Muscle of back (tissue), 11 donors: ENCODE results near the gene HLA-B. TPM values are rescaled to one million over a fixed set of nuclear protein-coding genes. Genes with fewer than 3 reads are reported as not detected.

ENCODE experiments used
- DNase-seq, 3 donors: peaks; one replicate each; pipeline versions ENCODE4 v3.0.0 to v3.0.0-alpha.2; 2013
- polyA plus RNA-seq, 10 donors: library from polyadenylated mRNA; unstranded; fragments of 120-200 nt; gene quantifications; one replicate each; pipeline ENCODE4 v1.2.1, GENCODE V29; 2013; ENCODE audit not compliant: insufficient read length in 10 of 10

HLA-B gene
- polyA plus RNA-seq, 10 donors, result 114 to 299 (median 141) TPM

GRCh38 chr6:31354158-31354863 is 2.7 kb downstream of the HLA-B start:
- DNase-seq, result no peak

DNA sequence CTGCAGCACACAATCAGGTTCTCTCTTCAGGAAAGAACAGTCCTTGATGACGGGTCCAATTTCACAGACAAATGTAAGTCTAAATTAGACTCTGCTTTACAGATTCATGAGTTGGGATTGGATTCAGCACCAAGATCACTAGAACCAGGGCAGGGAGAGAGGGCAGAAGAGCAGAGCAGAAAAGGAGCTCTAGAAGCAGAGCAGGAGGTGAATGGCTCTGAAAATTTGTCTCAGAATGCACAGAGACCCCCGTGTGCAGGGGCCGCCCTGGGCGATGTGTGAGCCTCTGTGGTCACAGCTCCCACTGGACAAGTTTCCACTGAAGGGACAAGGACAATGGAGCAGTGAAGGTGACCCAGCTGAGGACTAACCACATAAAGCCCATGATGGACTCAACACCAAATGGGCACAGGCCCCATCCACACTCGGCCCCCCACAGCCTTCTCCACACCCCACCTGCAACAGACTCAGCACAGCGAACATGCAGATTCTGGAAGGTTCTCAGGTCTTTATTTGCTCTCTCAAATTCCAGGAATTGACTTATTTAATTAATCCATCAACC is 3.5 kb downstream of the HLA-B start:
- no peak for DNase-seq

DNA sequence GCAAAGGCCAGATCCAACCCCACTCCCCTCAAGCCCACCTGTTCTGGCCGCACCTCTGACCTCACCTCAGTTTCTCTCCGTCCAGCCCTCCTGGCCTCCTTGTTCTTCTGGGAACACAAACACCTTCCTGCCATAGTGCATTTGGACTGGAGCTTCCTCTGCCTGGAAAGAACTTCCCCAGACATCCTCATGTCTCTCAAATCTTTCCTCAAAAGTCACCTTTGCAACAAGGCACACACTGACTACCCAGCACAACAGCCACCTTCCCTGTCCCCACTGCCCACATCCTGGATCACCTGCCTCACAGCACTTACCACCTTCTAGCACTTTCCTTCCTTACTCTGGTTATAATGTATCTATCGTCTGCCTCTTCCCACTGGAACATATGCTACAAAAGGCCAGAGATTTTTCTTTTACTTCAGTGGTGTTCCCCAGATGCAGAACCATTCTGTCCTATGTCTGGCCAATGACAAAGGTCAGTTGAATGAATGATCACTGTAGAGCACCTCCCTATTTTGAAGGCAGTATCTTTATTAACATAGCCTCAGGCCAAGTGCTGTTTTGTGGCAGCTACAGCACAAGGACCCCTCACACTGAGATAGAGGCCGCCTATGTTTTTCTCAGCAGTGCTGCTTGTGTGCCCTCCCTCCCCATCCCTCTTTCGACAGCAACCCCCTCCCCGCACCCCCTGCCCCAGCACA is 4.1 kb downstream of the HLA-B start:
- DNase-seq, result no peak

GRCh38 chr6:31352310-31352682 is 4.7 kb downstream of the HLA-B start:
- DNase-seq, result no peak

- DNase-seq, result no peak
Observed at GRCh38 chr6:31351401-31352309, 5.3 kb downstream of the HLA-B start.

DNA sequence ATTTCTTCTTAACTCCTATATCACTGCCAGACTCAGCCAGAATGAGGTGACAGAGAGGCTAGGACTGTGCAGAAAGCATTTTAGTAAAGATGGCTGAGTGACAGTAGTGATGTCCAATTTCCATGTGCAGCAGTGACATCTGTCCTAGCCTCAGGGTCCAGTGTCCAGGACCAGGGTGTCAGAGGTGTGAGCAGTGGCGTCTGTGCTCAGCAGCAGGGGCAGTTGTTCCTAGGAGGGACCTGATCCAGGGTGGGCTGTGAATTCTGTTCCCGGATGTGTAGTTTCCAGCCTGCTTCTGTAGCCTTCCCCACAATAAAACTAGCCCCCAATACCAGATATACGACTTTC is 6.0 kb downstream of the HLA-B start:
- no peak for DNase-seq

GRCh38 chr6:31350196-31351032 is 6.6 kb downstream of the HLA-B start:
- no peak for DNase-seq

- DNase-seq, result no peak
Observed at GRCh38 chr6:31349301-31349700, 7.7 kb downstream of the HLA-B start.

DNA sequence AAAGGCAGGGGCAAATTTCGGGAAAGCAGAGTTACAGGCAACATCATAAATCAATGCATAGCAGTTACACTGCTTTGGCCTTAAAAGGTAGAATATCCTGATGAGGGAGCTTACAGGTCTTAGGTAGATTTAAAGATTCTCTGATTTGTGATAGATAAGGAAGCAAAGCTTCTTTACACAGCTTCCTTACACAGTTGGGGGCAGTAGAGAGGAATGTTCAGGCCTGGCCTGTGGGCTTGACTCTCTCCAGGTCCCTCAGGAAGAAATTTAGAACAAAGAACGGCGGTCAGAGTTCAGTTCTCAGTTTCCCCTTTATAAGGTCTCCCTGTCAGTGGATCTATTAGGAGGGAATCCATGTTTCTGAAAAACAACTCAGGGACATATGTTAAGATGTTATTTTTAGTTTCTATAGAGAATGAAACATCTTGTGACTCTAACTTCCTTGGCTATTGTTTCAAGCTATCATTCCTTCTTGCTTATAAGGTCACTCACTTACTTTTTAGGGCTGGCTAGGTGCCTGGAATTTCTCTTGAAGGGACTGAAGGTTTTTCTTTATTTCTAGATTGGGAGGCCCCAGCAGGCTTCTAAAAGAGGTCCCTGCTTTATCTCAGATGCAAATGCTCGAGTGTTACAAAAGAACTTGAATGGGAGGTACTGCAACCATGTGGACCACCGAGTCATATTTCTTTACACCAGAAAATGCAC is 11.8 kb downstream of the HLA-B start:
- DNase-seq, result no peak

DNA sequence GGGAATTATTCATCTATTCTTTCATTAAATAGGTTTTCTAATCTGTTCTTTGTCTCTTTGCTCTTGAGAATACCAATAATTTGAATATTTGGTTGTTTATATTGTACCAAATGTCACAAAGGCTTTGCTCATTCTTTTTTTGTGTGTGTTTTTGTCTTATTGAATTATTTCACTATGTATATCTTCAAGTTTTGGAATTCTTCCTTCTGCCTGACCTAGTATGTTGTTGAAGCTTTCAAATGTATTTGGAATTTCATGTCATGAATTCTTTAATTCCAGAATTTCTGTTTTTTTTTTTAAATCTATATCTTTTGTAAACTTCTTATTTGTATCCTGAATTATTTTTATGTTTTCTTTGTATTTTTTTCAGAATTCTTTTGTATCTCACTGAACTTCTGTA is 16.8 kb downstream of the HLA-B start:
- no peak for DNase-seq

- no peak for DNase-seq
Observed at GRCh38 chr6:31339210-31339609, 17.8 kb downstream of the HLA-B start.

DNA sequence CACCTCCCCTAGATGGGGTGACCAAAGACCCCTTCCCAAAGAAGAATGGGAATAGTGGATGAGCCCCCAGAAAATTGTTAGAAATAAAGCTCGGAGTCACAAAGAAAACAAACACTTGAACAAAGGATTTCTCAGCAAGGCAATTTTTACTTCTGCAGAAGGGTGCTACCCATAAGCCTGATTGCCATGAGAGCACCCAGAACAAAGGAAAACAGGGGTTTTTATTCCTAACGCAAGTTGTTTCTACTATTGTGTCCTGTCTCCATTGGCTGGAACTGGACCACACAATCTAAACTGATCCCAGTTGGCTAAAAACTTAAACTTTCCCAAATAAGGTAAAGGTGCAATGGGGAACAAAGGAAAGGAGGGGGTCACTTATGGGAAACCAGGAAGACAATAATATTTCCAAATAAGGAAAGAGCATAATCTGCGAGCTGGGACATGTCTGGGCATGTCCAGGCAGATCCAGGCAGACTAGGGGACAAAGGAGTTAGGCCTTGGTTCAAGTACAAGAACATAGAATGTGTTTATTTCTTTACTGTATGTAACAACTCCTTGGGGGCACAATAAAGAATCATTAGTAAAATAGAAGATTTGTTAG is 20.0 kb downstream of the HLA-B start:
- no peak for DNase-seq

GRCh38 chr6:31332637-31333602 is 24.1 kb downstream of the HLA-B start:
- DNase-seq, result no peak

- DNase-seq, result no peak
Observed at GRCh38 chr6:31328355-31328960, 28.5 kb downstream of the HLA-B start.

- no peak for DNase-seq
Observed at GRCh38 chr6:31321820-31322219, 35.2 kb downstream of the HLA-B start.

DNA sequence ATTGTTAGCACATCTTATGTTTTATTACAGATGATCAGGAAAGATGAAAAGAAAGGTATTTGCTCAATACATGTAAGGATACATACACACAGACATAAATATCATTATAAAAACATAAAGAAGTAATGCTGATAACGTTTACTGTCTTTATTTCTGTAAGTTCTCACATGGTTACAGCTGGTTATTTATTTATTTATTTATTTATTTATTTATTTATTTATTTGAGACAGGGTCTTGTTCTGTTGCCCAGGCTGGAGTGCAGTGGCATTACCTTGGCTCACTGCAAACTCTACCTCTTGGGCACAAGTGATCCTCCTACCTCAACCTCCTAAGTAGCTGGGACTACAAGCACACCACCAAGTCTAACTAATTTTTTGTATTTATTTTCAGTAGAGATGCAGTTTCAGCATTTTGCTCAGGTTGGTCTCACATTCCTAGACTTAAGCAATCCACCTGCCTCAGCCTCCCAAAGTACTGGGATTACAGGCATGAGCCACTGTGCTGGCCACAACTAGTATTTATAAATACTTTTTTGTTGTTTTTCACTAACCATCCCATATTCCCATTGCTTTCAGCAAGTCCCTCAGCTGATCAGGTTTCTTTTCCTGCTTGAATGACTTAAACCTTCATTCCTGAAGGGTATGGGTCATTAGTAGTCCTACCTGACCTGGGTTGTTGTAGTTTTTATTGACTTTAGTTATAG is 35.8 kb downstream of the HLA-B start:
- DNase-seq, result no peak

DNA sequence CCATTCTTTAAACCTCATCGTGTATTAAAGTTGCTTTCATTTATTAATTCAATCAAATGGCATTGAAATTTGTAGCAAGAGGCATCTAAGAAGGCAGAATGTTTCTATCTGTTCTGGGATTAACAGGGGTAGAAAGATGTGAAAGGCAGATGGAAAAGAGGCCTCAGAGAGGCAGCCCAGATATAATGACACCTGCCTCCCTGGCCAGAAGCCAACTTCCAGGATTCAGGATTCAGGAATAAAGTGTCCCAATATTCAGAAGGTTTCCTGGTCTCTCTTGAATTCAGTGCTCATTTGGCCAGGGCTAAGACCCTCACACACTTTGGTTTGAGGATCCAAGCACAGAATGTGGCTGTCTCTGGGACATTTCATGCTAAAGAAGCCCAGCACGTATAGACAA is 39.9 kb downstream of the HLA-B start:
- no peak for DNase-seq

DNA sequence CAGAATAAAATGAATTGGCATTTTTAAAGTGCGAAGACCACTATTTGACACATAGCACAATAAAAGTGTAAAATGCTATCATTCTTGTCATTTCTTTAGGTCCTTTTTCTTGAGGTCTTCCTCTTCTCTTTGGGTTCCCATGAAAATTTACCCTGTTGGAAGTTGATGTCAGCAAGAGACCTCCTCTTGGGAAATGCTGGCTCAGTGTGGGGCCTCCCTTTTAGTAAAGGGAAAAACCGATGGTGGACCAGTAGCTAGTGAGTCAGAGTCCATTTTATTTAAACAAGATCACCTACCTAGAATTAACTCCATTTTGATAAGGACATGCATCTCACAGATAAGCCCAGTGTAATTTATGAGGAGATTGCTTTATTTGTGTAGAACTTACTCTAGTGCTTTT is 47.3 kb downstream of the HLA-B start:
- no peak for DNase-seq
